ENCODE data around the gene SPDYE6.
"Not testable (repeated sequence)": the region's sequence is repeated elsewhere in the genome, so short reads cannot be mapped to it uniquely, and the experiment has no call there.

SPDYE6 gene

GRCh38 chr7:102356344-102356743, at the start of gene SPDYE6:
SPDYE6 (minus strand) TSS chr7:102356444; CDS start chr7:102356023, 421 bp downstream.
- in situ Hi-C loops (cut with HindIII; ENCODE audit: low sequenced_read_pairs) = not testable (repeated sequence)

GRCh38 chr7:102404862-102405188, 48.6 kb upstream of the SPDYE6 start:
- in situ Hi-C loops (cut with HindIII; ENCODE audit: low sequenced_read_pairs) = not testable (repeated sequence)

- in situ Hi-C loops (cut with HindIII; ENCODE audit: low sequenced_read_pairs) = no loop called here
These were observed 48.0 kb upstream of the SPDYE6 start for GRCh38 chr7:102404005-102404861.

GRCh38 chr7:102403563-102403962, 47.3 kb upstream of the SPDYE6 start:
- in situ Hi-C loops (cut with HindIII; ENCODE audit: low sequenced_read_pairs) = no loop called here

- in situ Hi-C loops (cut with HindIII; ENCODE audit: low sequenced_read_pairs) = no loop called here
These were observed 44.1 kb upstream of the SPDYE6 start for GRCh38 chr7:102400360-102400759.

GRCh38 chr7:102398543-102398942, 42.3 kb upstream of the SPDYE6 start:
- in situ Hi-C loops (cut with HindIII; ENCODE audit: low sequenced_read_pairs) = loop anchor here (10.0 kb wide), 1 partner anchor 114 kb away; the partner anchor contains the start of gene SH2B2

- in situ Hi-C loops (cut with HindIII; ENCODE audit: low sequenced_read_pairs) = loop anchor here (10.0 kb wide), 1 partner anchor 112 kb away; the partner anchor contains the start of gene SH2B2
These were observed 40.4 kb upstream of the SPDYE6 start for GRCh38 chr7:102396710-102397019.

- in situ Hi-C loops (cut with HindIII; ENCODE audit: low sequenced_read_pairs) = loop anchor here (10.0 kb wide), 1 partner anchor 111 kb away; the partner anchor contains the start of gene SH2B2
These were observed 39.8 kb upstream of the SPDYE6 start, which contains the start of gene PRKRIP1 for GRCh38 chr7:102395873-102396709. PRKRIP1 (plus strand) TSS chr7:102396363; CDS start chr7:102396412, 49 bp downstream.

- in situ Hi-C loops (cut with HindIII; ENCODE audit: low sequenced_read_pairs) = loop anchor here (10.0 kb wide), 1 partner anchor 111 kb away; the partner anchor contains the start of gene SH2B2
These were observed 39.3 kb upstream of the SPDYE6 start for GRCh38 chr7:102395592-102395872.

GRCh38 chr7:102393467-102393866, 37.2 kb upstream of the SPDYE6 start:
- in situ Hi-C loops (cut with HindIII; ENCODE audit: low sequenced_read_pairs) = loop anchor here (10.0 kb wide), 1 partner anchor 109 kb away; the partner anchor contains the start of gene SH2B2

GRCh38 chr7:102392330-102392729, 36.1 kb upstream of the SPDYE6 start:
- in situ Hi-C loops (cut with HindIII; ENCODE audit: low sequenced_read_pairs) = loop anchor here (10.0 kb wide), 1 partner anchor 108 kb away; the partner anchor contains the start of gene SH2B2

- in situ Hi-C loops (cut with HindIII; ENCODE audit: low sequenced_read_pairs) = loop anchor here (10.0 kb wide), 1 partner anchor 106 kb away; the partner anchor contains the start of gene SH2B2
These were observed 34.6 kb upstream of the SPDYE6 start for GRCh38 chr7:102390697-102391484.

GRCh38 chr7:102389810-102390209, 33.6 kb upstream of the SPDYE6 start:
- in situ Hi-C loops (cut with HindIII; ENCODE audit: low sequenced_read_pairs) = loop anchor here (10.0 kb wide), 1 partner anchor 105 kb away; the partner anchor contains the start of gene SH2B2

GRCh38 chr7:102387064-102387463, 30.8 kb upstream of the SPDYE6 start:
- in situ Hi-C loops (cut with HindIII; ENCODE audit: low sequenced_read_pairs) = no loop called here

GRCh38 chr7:102381696-102382425, 25.6 kb upstream of the SPDYE6 start:
- in situ Hi-C loops (cut with HindIII; ENCODE audit: low sequenced_read_pairs) = not testable (repeated sequence)

- in situ Hi-C loops (cut with HindIII; ENCODE audit: low sequenced_read_pairs) = not testable (repeated sequence)
These were observed 24.6 kb upstream of the SPDYE6 start for GRCh38 chr7:102380837-102381236.

- in situ Hi-C loops (cut with HindIII; ENCODE audit: low sequenced_read_pairs) = no loop called here
These were observed 20.8 kb upstream of the SPDYE6 start for GRCh38 chr7:102376964-102377466.

GRCh38 chr7:102372796-102373195, 16.6 kb upstream of the SPDYE6 start:
- in situ Hi-C loops (cut with HindIII; ENCODE audit: low sequenced_read_pairs) = not testable (repeated sequence)

GRCh38 chr7:102370038-102370437, 13.8 kb upstream of the SPDYE6 start:
- in situ Hi-C loops (cut with HindIII; ENCODE audit: low sequenced_read_pairs) = not testable (repeated sequence)

GRCh38 chr7:102365390-102365789, 9.1 kb upstream of the SPDYE6 start:
- in situ Hi-C loops (cut with HindIII; ENCODE audit: low sequenced_read_pairs) = not testable (repeated sequence)
